K562 (cell line): ENCODE results near the gene KNCN. TPM values are rescaled to one million over a fixed set of nuclear protein-coding genes. Genes with fewer than 3 reads are reported as not detected.

Experiments
- BDP1 ChIP-seq: IDR thresholded peaks from 3 replicates; pipeline ENCODE4 v1.6.1; 2011; ENCODE audit not compliant: insufficient read length, insufficient read depth
- FIP1L1 ChIP-seq: fragments of 200-400 bp; formaldehyde crosslinking; IDR thresholded peaks from 2 replicates; pipeline ENCODE4 v1.6.1; 2018; ENCODE audit warnings: mild to moderate bottlenecking, low read depth, low read length; ENCODE audit not compliant: poor library complexity, severe bottlenecking
- GTF2A2 ChIP-seq: IDR thresholded peaks from 2 replicates; pipeline ENCODE4 v1.6.1; 2016; ENCODE audit warnings: mild to moderate bottlenecking, missing genetic modification characterization, missing compliant biosample characterization
- HCFC1 ChIP-seq: IDR thresholded peaks from 2 replicates; pipeline ENCODE4 v1.6.1; 2012; ENCODE audit warnings: low read depth, low read length, improper control_type of control experiment
- ILF3 ChIP-seq: fragments of 450-650 bp; IDR thresholded peaks from 2 replicates; pipeline ENCODE4 v1.6.1; 2018; ENCODE audit warnings: antibody characterized with exemption, mild to moderate bottlenecking, moderate library complexity, borderline replicate concordance
- PATZ1 ChIP-seq: fragments of 250-450 bp; sonication (Bioruptor Pico); IDR thresholded peaks from 2 replicates; pipeline ENCODE4 v1.5.0; 2020; ENCODE audit warnings: mild to moderate bottlenecking, borderline replicate concordance
- PML ChIP-seq: IDR thresholded peaks from 2 replicates; pipeline ENCODE4 v1.6.1; 2012; ENCODE audit warnings: low read length, inconsistent platforms
- PRPF4 ChIP-seq: fragments of 200-400 bp; formaldehyde crosslinking; IDR thresholded peaks from one replicate; pipeline ENCODE4 v1.6.1; 2017; ENCODE audit warnings: low read length, low read depth, mild to moderate bottlenecking; ENCODE audit not compliant: insufficient read depth, poor library complexity, severe bottlenecking
- TRIM24 ChIP-seq, 2 experiments: fragments of 450-650 bp; IDR thresholded peaks; 2 replicates each; pipeline ENCODE4 v1.6.1; 2016
- TSC22D4 ChIP-seq: fragments of 450-650 bp; IDR thresholded peaks from 2 replicates; pipeline ENCODE4 v1.6.1; 2016; ENCODE audit warnings: missing genetic modification characterization, missing biosample characterization, control low read depth
- XRCC5 ChIP-seq: fragments of 200-400 bp; formaldehyde crosslinking; IDR thresholded peaks from 2 replicates; pipeline ENCODE4 v1.6.1; 2017; ENCODE audit warnings: low read depth, mild to moderate bottlenecking, low read length
- ZBTB2 ChIP-seq: fragments of 450-650 bp; IDR thresholded peaks from 2 replicates; pipeline ENCODE4 v1.6.1; 2016; ENCODE audit warnings: antibody characterized with exemption
- ZNF408 ChIP-seq: fragments of 250-450 bp; sonication (Bioruptor Pico); IDR thresholded peaks from 2 replicates; pipeline ENCODE4 v1.4.0; 2020; ENCODE audit warnings: low read depth, mild to moderate bottlenecking, moderate library complexity
- ZNF699 ChIP-seq: fragments of 250-450 bp; sonication (Bioruptor Pico); IDR thresholded peaks from 2 replicates; pipeline ENCODE4 v1.8.0; 2021; ENCODE audit warnings: mild to moderate bottlenecking, moderate library complexity; ENCODE audit not compliant: insufficient replicate concordance
- ZNF77 ChIP-seq: fragments of 250-450 bp; sonication (Bioruptor Pico); IDR thresholded peaks from 2 replicates; pipeline ENCODE4 v1.5.0; 2020
- polyA plus RNA-seq, 8 experiments: library from polyadenylated mRNA; depleted of rRNA in 4 of 8; stranded (reverse) in 5 of 8; unstranded in 3 of 8; fragments of >200 nt; fragmentation: Nextera tagmentation in 2 of 8; fragmentation: Illumina TruSeq in 1 of 8; extraction: Ambion mirVana in 2 of 8; extraction: Trizol in 1 of 8; gene quantifications; 2 replicates each; pipeline versions ENCODE4 v1.2.1 to v1.2.3, GENCODE V29; 2011 to 2014; ENCODE audit warnings: inconsistent platforms in 1 of 8, missing spikeins in 1 of 8
- total RNA-seq, 7 experiments: library from RNA; depleted of rRNA in 6 of 7; stranded (reverse); fragments of >200 nt in 6 of 7; fragmentation: Illumina TruSeq in 2 of 7; extraction: Trizol in 2 of 7; gene quantifications; 2 replicates each; pipeline versions ENCODE4 v1.2.1 to v1.2.3, GENCODE V29; 2011 to 2021; ENCODE audit warnings: low replicate concordance in 1 of 7
- TF ChIP-seq, protein P1 (sequence below): fragments of 200-400 bp; formaldehyde crosslinking; IDR thresholded peaks from 2 replicates; pipeline ENCODE4 v1.6.1; 2017; ENCODE audit warnings: mild to moderate bottlenecking, low read depth, low read length, moderate library complexity
- TF ChIP-seq, protein P2 (sequence below), 3 experiments: IDR thresholded peaks in 2 of 3; conservative IDR thresholded peaks in 1 of 3; 2 replicates each; pipeline ENCODE4 v1.5.1; 2011 to 2012; ENCODE audit warnings: low read length in 3 of 3, mild to moderate bottlenecking in 3 of 3, control low read depth in 2 of 3, improper control_type of control experiment in 1 of 3, inconsistent platforms in 1 of 3, low read depth in 1 of 3, mixed read lengths in 1 of 3, moderate library complexity in 1 of 3; ENCODE audit not compliant: insufficient read depth in 2 of 3
- TF ChIP-seq, protein P3 (sequence below): fragments of 450-650 bp; IDR thresholded peaks from 2 replicates; pipeline ENCODE4 v1.6.1; 2014; ENCODE audit warnings: low read depth, mild to moderate bottlenecking, moderate library complexity, borderline replicate concordance

KNCN gene
- total and polyA plus RNA-seq, 9 of the 15 experiments (the other 6 are each of a cell fraction or from before 2014, with no cell fraction given), result not detected

DNA sequence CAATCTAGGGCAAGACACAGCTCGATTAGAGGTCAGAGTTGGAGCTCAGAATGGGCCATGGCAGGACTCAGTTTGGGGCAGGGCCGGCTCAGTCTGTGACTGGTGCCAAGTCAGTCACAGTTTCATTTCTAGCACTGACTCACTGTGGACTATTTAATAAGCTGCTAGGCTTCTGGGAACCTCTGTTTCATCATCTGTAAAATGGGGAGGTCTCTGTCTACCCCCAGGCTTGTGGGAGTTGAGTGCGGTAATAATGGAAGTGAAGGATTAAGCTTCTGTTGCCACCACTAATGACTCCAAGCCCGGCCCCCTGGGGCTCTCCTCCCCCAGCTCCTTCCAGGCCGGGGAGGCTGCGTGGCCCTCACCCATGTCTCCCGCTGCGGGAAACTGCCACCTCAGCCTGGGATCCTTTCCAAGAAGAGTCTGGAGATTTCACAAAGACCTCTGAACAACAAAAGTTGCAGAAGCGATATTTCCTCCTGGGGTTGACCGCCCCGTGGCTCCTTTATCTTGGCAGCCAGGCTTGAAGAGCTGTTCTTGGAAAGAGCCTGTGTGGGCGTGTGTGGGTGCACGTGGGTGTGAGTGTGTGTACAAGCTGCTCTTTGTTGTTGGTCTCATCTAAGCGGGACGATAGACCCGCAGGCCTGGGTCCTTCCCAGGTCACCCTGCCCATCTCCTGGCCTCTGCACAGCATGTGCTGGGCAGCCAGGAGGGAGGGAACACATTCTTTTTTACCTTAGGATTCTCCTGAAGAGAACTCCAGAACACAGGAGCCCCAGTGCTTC lies 29.1 kb downstream of the KNCN start (continued):
- TF ChIP-seq, protein P1, sequence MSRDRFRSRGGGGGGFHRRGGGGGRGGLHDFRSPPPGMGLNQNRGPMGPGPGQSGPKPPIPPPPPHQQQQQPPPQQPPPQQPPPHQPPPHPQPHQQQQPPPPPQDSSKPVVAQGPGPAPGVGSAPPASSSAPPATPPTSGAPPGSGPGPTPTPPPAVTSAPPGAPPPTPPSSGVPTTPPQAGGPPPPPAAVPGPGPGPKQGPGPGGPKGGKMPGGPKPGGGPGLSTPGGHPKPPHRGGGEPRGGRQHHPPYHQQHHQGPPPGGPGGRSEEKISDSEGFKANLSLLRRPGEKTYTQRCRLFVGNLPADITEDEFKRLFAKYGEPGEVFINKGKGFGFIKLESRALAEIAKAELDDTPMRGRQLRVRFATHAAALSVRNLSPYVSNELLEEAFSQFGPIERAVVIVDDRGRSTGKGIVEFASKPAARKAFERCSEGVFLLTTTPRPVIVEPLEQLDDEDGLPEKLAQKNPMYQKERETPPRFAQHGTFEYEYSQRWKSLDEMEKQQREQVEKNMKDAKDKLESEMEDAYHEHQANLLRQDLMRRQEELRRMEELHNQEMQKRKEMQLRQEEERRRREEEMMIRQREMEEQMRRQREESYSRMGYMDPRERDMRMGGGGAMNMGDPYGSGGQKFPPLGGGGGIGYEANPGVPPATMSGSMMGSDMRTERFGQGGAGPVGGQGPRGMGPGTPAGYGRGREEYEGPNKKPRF, result no peak
- 0 out of 2 replicates have a peak, but pooled peaks have one; percentile 22 for TF ChIP-seq PATZ1 (CRISPR knock-in tag)
- no peak for TF ChIP-seq TSC22D4 (tag)
- TF ChIP-seq, protein P2, sequence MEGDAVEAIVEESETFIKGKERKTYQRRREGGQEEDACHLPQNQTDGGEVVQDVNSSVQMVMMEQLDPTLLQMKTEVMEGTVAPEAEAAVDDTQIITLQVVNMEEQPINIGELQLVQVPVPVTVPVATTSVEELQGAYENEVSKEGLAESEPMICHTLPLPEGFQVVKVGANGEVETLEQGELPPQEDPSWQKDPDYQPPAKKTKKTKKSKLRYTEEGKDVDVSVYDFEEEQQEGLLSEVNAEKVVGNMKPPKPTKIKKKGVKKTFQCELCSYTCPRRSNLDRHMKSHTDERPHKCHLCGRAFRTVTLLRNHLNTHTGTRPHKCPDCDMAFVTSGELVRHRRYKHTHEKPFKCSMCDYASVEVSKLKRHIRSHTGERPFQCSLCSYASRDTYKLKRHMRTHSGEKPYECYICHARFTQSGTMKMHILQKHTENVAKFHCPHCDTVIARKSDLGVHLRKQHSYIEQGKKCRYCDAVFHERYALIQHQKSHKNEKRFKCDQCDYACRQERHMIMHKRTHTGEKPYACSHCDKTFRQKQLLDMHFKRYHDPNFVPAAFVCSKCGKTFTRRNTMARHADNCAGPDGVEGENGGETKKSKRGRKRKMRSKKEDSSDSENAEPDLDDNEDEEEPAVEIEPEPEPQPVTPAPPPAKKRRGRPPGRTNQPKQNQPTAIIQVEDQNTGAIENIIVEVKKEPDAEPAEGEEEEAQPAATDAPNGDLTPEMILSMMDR (IDR thresholded peaks at IDR 0.05 in 2 of 3, conservative IDR thresholded peaks at IDR 0.05 in 1 of 3; ENCODE audit: insufficient read depth in 2 of 3, low read depth in 1 of 3, low read length in 3 of 3), result no peak
- TF ChIP-seq, protein P3, sequence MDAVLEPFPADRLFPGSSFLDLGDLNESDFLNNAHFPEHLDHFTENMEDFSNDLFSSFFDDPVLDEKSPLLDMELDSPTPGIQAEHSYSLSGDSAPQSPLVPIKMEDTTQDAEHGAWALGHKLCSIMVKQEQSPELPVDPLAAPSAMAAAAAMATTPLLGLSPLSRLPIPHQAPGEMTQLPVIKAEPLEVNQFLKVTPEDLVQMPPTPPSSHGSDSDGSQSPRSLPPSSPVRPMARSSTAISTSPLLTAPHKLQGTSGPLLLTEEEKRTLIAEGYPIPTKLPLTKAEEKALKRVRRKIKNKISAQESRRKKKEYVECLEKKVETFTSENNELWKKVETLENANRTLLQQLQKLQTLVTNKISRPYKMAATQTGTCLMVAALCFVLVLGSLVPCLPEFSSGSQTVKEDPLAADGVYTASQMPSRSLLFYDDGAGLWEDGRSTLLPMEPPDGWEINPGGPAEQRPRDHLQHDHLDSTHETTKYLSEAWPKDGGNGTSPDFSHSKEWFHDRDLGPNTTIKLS, result peak; percentile 97
- TF ChIP-seq ZNF408 (CRISPR knock-in tag), result no peak
- TF ChIP-seq XRCC5, result peak; percentile 8
- peak; percentile 85 to 93 for TF ChIP-seq TRIM24 (IDR thresholded peaks at IDR 0.05)
- TF ChIP-seq ZBTB2, result peak; percentile 88
- TF ChIP-seq FIP1L1, result no peak
- TF ChIP-seq GTF2A2, result 0 out of 2 replicates have a peak, but pooled peaks have one; percentile 47
- no peak for TF ChIP-seq ZNF77 (CRISPR knock-in tag)
- no peak; the same call in 1 of the 2 replicates for TF ChIP-seq HCFC1
- no peak for TF ChIP-seq BDP1
- no peak for TF ChIP-seq ZNF699 (CRISPR knock-in tag)
- peak; percentile 91 for TF ChIP-seq PML
- TF ChIP-seq ILF3, result no peak
- TF ChIP-seq PRPF4, result no peak
